ENCODE data around the gene PKHD1. TPM values are rescaled to one million over a fixed set of nuclear protein-coding genes. Genes with fewer than 3 reads are reported as not detected.
A peak's percentile ranks its signal among the peaks of the same experiment; 100 is the strongest.

Gene PKHD1
- total and polyA plus RNA-seq, 12 donors: 0.03 to 0.22 (median 0.09) TPM; not detected in 3

DNA sequence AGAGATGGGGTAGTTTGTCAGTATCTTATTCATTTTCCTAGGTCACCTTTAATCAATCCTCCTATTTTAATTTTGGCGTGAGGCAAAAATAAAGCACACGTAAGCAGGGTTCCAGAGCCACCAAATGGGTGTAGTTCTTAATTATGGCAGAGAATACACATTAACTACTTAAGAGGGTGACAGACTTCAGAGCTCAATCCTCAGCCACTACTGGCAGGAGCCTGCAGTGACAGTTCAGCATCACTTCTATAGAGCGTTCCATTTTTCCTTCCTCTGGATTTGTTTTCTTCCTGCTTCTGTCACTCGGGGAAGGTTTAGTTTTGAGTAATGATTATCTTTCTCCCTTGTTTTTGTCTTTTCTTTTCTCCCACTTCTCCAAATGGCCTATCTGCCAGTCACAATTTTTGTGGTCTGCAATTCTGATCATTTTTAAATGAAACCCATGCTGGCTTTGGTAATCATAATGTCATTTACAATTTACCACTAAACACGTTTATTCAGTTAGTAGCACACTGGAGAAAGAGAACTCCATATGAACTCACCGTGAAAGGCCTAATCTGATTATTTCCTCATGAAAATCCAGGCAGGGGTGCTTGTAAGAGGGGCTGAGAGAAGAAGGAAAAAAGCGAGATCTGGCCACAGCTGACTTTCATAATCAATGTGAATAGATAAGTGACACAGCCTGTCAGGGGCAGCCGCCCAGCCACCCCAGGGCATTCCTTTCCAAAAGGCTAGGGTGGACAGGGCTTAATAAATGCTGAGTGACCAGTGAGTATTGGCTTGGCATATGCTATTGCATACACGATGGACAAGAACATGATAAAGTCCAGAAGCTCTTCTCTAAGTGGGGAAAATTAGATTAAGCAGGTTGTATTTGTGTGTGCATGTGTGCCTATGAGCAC is 412.1 kb downstream of the PKHD1 start:
- intact Hi-C loops (cut with DNase I): no loop called here
- no peaks in the 10 kb centered on the region for H3K27me3 ChIP-seq
- DNase-seq: peak in 1 of 7 donors; percentile 52
- no peaks in the 10 kb centered on the region for H3K9me3 ChIP-seq (replicated peaks in 1 of 3)
- WGBS, 4 donors: 60 to 69% (median 61%) methylated on average over 9 of the region's 9 CpGs
- H3K4me3 ChIP-seq: no peak overlapping the region
- peak overlapping the region in 1 of 5 donors; percentile 18 for H3K27ac ChIP-seq
- TF ChIP-seq POLR2A (IDR thresholded peaks at IDR 0.05) (no peak), CTCF (IDR thresholded peaks at IDR 0.05) (no peak)
- H3K36me3 ChIP-seq (replicated peaks in 1 of 2): no peaks in the 10 kb centered on the region
- H3K4me1 ChIP-seq (replicated peaks in 1 of 2): no peaks in the 10 kb centered on the region

GRCh38 chr6:51663525-51663924 is 423.9 kb downstream of the PKHD1 start:
- intact Hi-C loops (cut with DNase I): no loop called here
- Histone ChIP-seq H3K4me3 (no peak overlapping the region), H3K36me3 (replicated peaks in 1 of 2) (no peaks in the 10 kb centered on the region), H3K9me3 (replicated peaks in 1 of 3) (no peaks in the 10 kb centered on the region), H3K27ac (no peak overlapping the region), H3K4me1 (replicated peaks in 1 of 2) (no peaks in the 10 kb centered on the region), H3K27me3 (no peaks in the 10 kb centered on the region)
- DNase-seq: no peak
- TF ChIP-seq POLR2A (IDR thresholded peaks at IDR 0.05) (no peak), CTCF (IDR thresholded peaks at IDR 0.05) (no peak)

GRCh38 chr6:51660767-51661166 is 426.6 kb downstream of the PKHD1 start:
- Histone ChIP-seq H3K27me3 (no peaks in the 10 kb centered on the region), H3K4me1 (replicated peaks in 1 of 2) (no peaks in the 10 kb centered on the region), H3K36me3 (replicated peaks in 1 of 2) (no peaks in the 10 kb centered on the region), H3K9me3 (replicated peaks in 1 of 3) (no peaks in the 10 kb centered on the region), H3K4me3 (no peak overlapping the region), H3K27ac (no peak overlapping the region)
- TF ChIP-seq POLR2A (IDR thresholded peaks at IDR 0.05): no peak
- TF ChIP-seq CTCF (IDR thresholded peaks at IDR 0.05): no peak
- no peak for DNase-seq
- 60 to 66% (median 65%) methylated on average over 3 of the region's 3 CpGs for WGBS, 4 donors
- intact Hi-C loops (cut with DNase I): no loop called here

GRCh38 chr6:51657491-51657890 is 429.9 kb downstream of the PKHD1 start:
- Histone ChIP-seq H3K9me3 (replicated peaks in 1 of 3) (no peaks in the 10 kb centered on the region), H3K4me3 (no peak overlapping the region), H3K27me3 (no peaks in the 10 kb centered on the region), H3K36me3 (replicated peaks in 1 of 2) (no peaks in the 10 kb centered on the region), H3K27ac (no peak overlapping the region), H3K4me1 (replicated peaks in 1 of 2) (no peaks in the 10 kb centered on the region)
- TF ChIP-seq CTCF (IDR thresholded peaks at IDR 0.05) (no peak), POLR2A (IDR thresholded peaks at IDR 0.05) (no peak)
- 67 to 81% (median 75%) methylated on average over 3 of the region's 3 CpGs for WGBS, 4 donors
- no peak for DNase-seq
- intact Hi-C loops (cut with DNase I): no loop called here

Measured in adrenal gland (tissue), 12 donors.